ENCODE results near the gene BCAS4. TPM values are rescaled to one million over a fixed set of nuclear protein-coding genes. Genes with fewer than 3 reads are reported as not detected.

The BCAS4 gene
- total RNA-seq, 1 donor from 2014 or later: 3.9 TPM

GRCh38 chr20:50865114-50865513 is 70.3 kb downstream of the BCAS4 start:
- DNase-seq: no peak
- Histone ChIP-seq H3K4me3 (no peak overlapping the region), H3K27ac (no peak overlapping the region), H3K9me3 (no peaks in the 10 kb centered on the region), H3K4me1 (no peaks in the 10 kb centered on the region), H3K36me3 (no peaks in the 10 kb centered on the region), H3K27me3 (ENCODE audit: low read depth) (no peaks in the 10 kb centered on the region)
- intact Hi-C loops (cut with DNase I): no loop called here
- ATAC-seq: no peak
- TF ChIP-seq CTCF (IDR thresholded peaks at IDR 0.05): no peak

- Histone ChIP-seq H3K4me1 (no peaks in the 10 kb centered on the region), H3K4me3 (no peak overlapping the region), H3K9me3 (no peaks in the 10 kb centered on the region), H3K27me3 (ENCODE audit: low read depth) (no peaks in the 10 kb centered on the region), H3K27ac (no peak overlapping the region), H3K36me3 (no peaks in the 10 kb centered on the region)
- intact Hi-C loops (cut with DNase I): no loop called here
- ATAC-seq (peak in 1 of 2 donors; percentile 16), DNase-seq (no peak)
- TF ChIP-seq CTCF (IDR thresholded peaks at IDR 0.05): no peak
Measured at GRCh38 chr20:50865591-50865990, 70.7 kb downstream of the BCAS4 start.

- Histone ChIP-seq H3K9me3 (no peaks in the 10 kb centered on the region), H3K27me3 (ENCODE audit: low read depth) (no peaks in the 10 kb centered on the region), H3K36me3 (no peaks in the 10 kb centered on the region), H3K27ac (no peak overlapping the region), H3K4me1 (no peaks in the 10 kb centered on the region), H3K4me3 (no peak overlapping the region)
- TF ChIP-seq CTCF (IDR thresholded peaks at IDR 0.05): no peak
- DNase-seq: no peak
- ATAC-seq: no peak
- intact Hi-C loops (cut with DNase I): no loop called here
Measured at GRCh38 chr20:50866036-50866685, 71.3 kb downstream of the BCAS4 start.

- no peaks in the 10 kb centered on the region for H3K27me3 ChIP-seq (ENCODE audit: low read depth)
- no peaks in the 10 kb centered on the region for H3K9me3 ChIP-seq
- TF ChIP-seq CTCF (IDR thresholded peaks at IDR 0.05): no peak
- no peak overlapping the region for H3K27ac ChIP-seq
- ATAC-seq: no peak
- intact Hi-C loops (cut with DNase I): no loop called here
- H3K4me1 ChIP-seq: no peaks in the 10 kb centered on the region
- H3K4me3 ChIP-seq: no peak overlapping the region
- H3K36me3 ChIP-seq: no peaks in the 10 kb centered on the region
- DNase-seq: no peak
Measured at GRCh38 chr20:50866831-50867230, 72.0 kb downstream of the BCAS4 start.

GRCh38 chr20:50867805-50868204 is 72.9 kb downstream of the BCAS4 start:
- Histone ChIP-seq H3K4me3 (no peak overlapping the region), H3K27ac (no peak overlapping the region), H3K27me3 (ENCODE audit: low read depth) (no peaks in the 10 kb centered on the region), H3K4me1 (no peaks in the 10 kb centered on the region), H3K36me3 (no peaks in the 10 kb centered on the region), H3K9me3 (no peaks in the 10 kb centered on the region)
- intact Hi-C loops (cut with DNase I): no loop called here
- peak; percentile 4 for DNase-seq
- TF ChIP-seq CTCF (IDR thresholded peaks at IDR 0.05): no peak
- no peak for ATAC-seq

Measured in lower lobe of right lung (tissue), 2 donors.